RWPE1 (cell line): ENCODE data around the gene CCNB1IP1.

Experiments
- CTCF ChIA-PET: fragments of 350-600 bp; sonication (Branson Sonifier 250); formaldehyde crosslinking; extraction: SDS; loops from one replicate; lab custom pipeline; 2021; lab: Yijun Ruan, JAX
- POLR2A ChIA-PET: fragments of 400-600 bp; formaldehyde crosslinking; extraction: SDS; loops from one replicate; lab custom pipeline; 2020; ENCODE audit warnings: antibody characterized with exemption; ENCODE audit not compliant: low non-redundant PET; lab: Yijun Ruan, JAX
- DNase-seq: peaks from one replicate; pipeline ENCODE4 v3.0.0; 2012; ENCODE audit warnings: low spot score
- H3K27ac ChIP-seq: fragments of 450-650 bp; 2 replicates; pipeline ENCODE4 v1.5.1; 2017
- TF ChIP-seq, protein P1 (sequence below): fragments of 450-650 bp; conservative IDR thresholded peaks from 2 replicates; pipeline ENCODE4 v1.5.1; 2017; ENCODE audit warnings: low read depth, mild to moderate bottlenecking

The CCNB1IP1 gene

DNA sequence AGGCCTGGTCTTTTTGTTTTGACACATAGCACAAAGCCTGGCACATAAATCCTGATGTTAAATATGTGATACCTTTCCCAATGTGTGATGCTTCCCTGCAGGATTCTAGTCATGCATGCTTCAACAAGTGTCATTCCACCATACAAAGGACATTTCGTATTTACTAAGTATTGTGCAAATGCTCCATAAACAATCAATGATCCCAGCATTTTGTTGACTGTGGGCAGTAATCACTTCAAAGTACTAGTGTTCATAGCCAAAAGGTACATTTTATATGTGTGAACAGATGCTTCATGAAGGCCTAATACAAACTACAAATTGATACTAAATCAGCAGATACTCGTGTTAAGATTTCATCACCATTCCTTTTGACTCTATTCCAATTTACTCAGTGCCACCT lies 4.4 kb downstream of the CCNB1IP1 start:
- TF ChIP-seq, protein P1, sequence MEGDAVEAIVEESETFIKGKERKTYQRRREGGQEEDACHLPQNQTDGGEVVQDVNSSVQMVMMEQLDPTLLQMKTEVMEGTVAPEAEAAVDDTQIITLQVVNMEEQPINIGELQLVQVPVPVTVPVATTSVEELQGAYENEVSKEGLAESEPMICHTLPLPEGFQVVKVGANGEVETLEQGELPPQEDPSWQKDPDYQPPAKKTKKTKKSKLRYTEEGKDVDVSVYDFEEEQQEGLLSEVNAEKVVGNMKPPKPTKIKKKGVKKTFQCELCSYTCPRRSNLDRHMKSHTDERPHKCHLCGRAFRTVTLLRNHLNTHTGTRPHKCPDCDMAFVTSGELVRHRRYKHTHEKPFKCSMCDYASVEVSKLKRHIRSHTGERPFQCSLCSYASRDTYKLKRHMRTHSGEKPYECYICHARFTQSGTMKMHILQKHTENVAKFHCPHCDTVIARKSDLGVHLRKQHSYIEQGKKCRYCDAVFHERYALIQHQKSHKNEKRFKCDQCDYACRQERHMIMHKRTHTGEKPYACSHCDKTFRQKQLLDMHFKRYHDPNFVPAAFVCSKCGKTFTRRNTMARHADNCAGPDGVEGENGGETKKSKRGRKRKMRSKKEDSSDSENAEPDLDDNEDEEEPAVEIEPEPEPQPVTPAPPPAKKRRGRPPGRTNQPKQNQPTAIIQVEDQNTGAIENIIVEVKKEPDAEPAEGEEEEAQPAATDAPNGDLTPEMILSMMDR, result no peak
- ChIA-PET POLR2A (interaction anchor here (1.7 kb wide), 1 partner anchor 14 kb away, joined by 5 read pairs; the partner anchor contains the start of gene PARP2), CTCF (interaction anchor here (0.8 to 3.0 kb wide), 3 partner anchors 14 to 280 kb away, joined by 3 to 15 read pairs (median 5); partner anchors contain the start of gene PARP2)
- H3K27ac ChIP-seq, result no peak overlapping the region
- no peak for DNase-seq

DNA sequence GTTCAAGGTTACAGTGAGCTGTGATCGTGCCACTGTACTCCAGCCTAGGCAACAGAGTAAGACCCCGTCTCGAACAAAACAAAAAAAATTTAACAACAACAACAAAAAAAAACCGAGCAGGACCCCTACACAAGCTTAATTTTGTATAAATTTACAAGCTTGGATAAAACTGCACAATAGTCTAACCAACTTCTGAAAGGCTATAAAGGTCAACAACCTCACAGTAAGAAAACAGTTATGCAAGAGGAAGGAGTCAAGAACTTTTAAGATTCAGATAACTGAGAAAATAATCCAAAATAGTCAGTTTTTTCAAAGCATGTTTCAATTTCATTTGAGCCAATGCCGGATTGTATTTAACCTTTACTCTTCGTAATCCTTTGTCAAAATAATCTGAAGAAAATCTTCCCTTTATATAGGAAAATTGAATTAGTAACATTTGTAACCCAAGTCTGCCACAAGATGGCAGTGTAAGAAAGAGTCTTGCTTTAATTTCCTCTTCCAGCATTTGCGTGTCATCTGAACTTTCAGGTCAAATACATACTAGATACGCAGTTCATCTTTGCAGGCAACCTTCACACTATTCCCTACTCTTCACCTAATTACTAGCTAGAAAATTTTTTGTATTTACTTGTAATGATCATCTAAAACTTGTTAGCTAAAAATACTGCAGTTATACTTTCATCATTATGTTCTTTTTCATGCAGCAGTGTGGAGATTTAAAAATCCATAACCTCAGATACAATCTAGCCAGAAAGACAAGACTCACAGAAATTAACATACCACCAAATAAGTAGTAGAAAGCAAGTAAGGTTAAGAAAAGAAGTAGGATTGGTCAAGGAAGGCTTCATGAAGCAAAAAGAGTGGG lies 5.8 kb downstream of the CCNB1IP1 start:
- CTCF ChIA-PET, result interaction anchor here (0.6 to 3.0 kb wide), 7 partner anchors 9 to 1093 kb away, joined by 3 to 15 read pairs (median 3); partner anchors contain the start of gene PARP2
- TF ChIP-seq, protein P1, result peak; percentile 72
- peak; percentile 47 for DNase-seq
- H3K27ac ChIP-seq, result no peak overlapping the region
- POLR2A ChIA-PET, result no interaction called here

DNA sequence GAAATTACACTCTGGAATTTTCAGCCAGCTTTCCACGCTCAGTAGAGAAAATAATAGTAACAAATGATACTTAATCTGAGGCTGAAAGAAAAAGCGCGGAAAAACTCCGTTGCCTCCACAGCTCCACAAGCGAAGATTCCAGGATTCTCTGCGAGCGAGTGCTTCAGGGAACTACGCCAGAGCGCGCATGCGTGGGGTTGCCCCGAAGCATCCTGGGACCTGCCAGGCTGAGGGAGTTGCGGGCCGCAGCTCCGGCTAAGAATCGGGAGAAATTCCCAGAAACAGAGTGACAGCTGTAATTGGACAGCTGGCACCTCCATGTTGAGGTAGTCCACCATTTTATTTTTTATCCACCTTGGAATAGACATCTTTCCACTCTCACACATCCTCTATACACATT lies 15.4 kb downstream of the CCNB1IP1 start:
- no peak for DNase-seq
- TF ChIP-seq, protein P1, result no peak
- ChIA-PET CTCF (interaction anchor here (0.6 to 1.1 kb wide), 2 partner anchors 10 to 90 kb away, joined by 3 to 4 read pairs; no protein-coding TSS in a partner anchor), POLR2A (no interaction called here)
- no peak overlapping the region for H3K27ac ChIP-seq

DNA sequence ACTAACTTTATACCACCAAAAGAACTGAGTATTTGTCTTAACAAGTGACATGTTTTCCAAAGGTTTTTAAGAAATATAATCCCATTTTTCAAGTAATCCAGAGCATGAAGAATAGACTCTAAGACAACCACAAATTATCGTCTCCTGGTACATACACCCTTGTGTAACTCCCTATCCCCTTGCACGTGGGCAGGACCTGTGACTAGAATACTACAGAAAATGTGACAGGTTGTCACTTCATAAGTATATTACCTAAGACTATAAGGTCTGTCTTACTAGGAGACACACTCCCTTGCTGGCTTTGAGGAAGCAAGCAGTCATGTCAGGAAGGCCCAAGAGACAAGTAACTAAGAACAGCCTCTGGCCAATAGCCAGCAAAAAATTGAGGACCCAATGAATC lies 19.1 kb downstream of the CCNB1IP1 start:
- ChIA-PET CTCF (no interaction called here), POLR2A (no interaction called here)
- no peak overlapping the region for H3K27ac ChIP-seq
- TF ChIP-seq, protein P1, result no peak
- DNase-seq, result no peak

DNA sequence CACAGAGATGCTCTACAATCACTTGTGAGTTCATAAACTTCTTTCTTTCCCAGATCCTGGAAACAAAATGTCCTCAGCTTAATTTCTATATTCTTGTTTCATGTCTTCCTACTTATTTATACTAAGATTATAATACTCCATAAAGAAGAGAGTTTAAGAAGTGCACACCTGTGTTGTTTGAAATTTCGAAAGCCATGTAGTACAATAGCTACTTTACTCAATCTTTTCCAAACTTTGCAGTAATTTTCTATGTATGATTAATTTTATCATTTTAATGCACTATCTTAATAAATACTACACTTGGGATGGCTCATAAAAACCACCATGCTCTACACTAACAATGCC lies 27.0 kb downstream of the CCNB1IP1 start:
- no peak overlapping the region for H3K27ac ChIP-seq
- ChIA-PET POLR2A (no interaction called here), CTCF (interaction anchor here (0.6 to 1.4 kb wide), 6 partner anchors 15 to 917 kb away, joined by 3 to 7 read pairs (median 4); no protein-coding TSS in a partner anchor)
- TF ChIP-seq, protein P1, result no peak; the same call in none of the 2 replicates
- DNase-seq, result no peak

DNA sequence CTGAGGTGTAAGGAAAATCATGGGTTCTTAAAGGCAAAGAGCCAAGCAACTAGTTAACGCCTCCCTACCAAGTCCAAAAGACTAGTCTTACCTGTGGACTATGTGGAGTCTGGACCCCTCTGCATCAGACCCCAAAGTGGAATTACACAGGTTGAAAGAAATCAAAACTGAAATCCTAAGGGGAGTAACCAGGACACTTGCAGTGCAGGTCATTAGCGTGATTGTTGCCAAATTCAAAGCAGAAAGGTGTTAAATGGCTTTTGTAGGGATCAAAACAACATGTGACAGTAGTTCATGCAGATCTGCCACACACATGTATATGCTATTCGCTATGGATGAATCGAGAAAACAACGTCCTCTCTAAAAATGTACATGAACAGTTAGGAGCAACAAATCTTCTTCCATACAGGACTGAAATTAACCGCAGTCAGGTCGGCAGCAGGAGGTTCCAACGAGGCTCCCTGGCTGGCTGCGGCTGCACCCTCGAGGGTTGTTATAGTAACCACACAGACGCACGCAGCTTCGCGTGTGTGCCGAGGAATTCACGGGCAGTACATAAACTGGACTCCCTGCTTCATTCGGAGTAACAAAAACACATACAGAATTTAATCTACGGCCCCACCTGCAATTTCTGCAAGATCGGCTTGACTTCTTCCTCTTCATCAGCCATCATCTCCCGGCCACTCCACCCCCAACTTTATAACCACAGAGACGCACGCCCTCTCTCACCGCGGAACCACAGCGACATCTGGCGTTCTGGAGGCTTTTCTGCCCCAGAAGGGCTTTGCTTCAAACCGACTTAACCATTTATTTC lies 27.6 kb downstream of the CCNB1IP1 start, which contains the start of gene TTC5:
TSS of gene TTC5 (minus strand) at position 687 of the 814 bp plus-strand sequence. CDS start at position 673, 14 bp downstream.
- CTCF ChIA-PET, result interaction anchor here (0.5 to 1.4 kb wide), 6 partner anchors 23 to 1058 kb away, joined by 3 to 7 read pairs (median 4); no protein-coding TSS in a partner anchor
- peak within 1 kb of the TSS; percentile 52 for H3K27ac ChIP-seq

More for the DNA sequence above, 27.6 kb downstream of the CCNB1IP1 start, which contains the start of gene TTC5:
- TF ChIP-seq, protein P1, result peak; percentile 92
- DNase-seq, result peak; percentile 83
- POLR2A ChIA-PET, result no interaction called here
